ENCODE data around the gene SNRPA1. TPM values are rescaled to one million over a fixed set of nuclear protein-coding genes. Genes with fewer than 3 reads are reported as not detected.

SNRPA1 gene
- total RNA-seq, 2 donors from 2014 or later: 33.6 to 38.2 TPM

Other genes starting within 250 kb of the SNRPA1 start
- gene CHSY1, start 43.2 kb downstream of the SNRPA1 start, total RNA-seq: 10 to 100 TPM; 48.6 to 57.3 TPM
- 10 to 100 TPM; 67.4 to 76.7 TPM for gene SELENOS, start 17.8 kb downstream of the SNRPA1 start, total RNA-seq
- 1 to 10 TPM; 9.2 to 9.8 TPM for gene PCSK6, start 194.5 kb upstream of the SNRPA1 start, total RNA-seq

All from posterior vena cava (tissue), 2 donors.